ENCODE results near the gene ABHD15. TPM values are rescaled to one million over a fixed set of nuclear protein-coding genes. Genes with fewer than 3 reads are reported as not detected.

Gene ABHD15, protein sequence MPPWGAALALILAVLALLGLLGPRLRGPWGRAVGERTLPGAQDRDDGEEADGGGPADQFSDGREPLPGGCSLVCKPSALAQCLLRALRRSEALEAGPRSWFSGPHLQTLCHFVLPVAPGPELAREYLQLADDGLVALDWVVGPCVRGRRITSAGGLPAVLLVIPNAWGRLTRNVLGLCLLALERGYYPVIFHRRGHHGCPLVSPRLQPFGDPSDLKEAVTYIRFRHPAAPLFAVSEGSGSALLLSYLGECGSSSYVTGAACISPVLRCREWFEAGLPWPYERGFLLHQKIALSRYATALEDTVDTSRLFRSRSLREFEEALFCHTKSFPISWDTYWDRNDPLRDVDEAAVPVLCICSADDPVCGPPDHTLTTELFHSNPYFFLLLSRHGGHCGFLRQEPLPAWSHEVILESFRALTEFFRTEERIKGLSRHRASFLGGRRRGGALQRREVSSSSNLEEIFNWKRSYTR
- 6.7 and 7.7 TPM in 2 replicates for total RNA-seq

DNA sequence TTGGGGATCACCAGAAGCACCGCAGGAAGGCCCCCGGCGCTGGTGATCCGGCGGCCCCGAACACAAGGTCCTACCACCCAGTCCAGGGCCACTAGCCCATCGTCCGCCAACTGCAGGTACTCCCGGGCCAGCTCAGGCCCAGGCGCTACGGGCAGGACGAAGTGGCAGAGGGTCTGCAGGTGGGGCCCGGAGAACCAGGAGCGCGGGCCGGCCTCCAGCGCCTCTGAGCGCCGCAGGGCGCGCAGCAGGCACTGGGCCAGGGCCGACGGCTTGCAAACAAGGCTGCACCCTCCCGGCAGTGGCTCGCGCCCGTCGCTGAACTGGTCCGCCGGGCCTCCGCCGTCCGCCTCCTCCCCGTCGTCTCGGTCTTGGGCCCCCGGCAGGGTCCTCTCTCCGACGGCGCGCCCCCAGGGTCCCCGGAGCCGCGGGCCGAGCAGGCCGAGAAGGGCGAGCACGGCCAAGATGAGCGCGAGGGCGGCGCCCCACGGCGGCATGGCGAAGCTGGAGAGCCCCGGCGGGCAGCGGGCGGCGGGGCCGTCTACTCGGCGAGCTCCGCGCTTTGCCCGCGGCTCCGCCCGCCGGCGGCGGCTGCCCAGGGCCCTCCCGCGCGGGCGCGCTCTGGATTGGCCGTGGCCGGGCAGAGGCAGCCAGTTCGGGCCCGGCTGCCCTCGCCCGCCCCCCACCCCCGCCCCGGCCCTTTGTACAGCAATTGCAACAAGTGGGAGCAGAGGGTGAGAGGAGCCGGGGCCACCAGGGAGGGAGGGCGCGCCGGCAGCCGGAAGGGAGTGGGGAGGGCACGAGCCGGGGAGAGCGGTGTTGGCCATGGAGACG lies at the start of gene ABHD15:
Gene ABHD15, minus strand, starts transcription at position 565 of the 831 bp plus-strand sequence. Its CDS starts 71 bp downstream, at position 494.

DNA sequence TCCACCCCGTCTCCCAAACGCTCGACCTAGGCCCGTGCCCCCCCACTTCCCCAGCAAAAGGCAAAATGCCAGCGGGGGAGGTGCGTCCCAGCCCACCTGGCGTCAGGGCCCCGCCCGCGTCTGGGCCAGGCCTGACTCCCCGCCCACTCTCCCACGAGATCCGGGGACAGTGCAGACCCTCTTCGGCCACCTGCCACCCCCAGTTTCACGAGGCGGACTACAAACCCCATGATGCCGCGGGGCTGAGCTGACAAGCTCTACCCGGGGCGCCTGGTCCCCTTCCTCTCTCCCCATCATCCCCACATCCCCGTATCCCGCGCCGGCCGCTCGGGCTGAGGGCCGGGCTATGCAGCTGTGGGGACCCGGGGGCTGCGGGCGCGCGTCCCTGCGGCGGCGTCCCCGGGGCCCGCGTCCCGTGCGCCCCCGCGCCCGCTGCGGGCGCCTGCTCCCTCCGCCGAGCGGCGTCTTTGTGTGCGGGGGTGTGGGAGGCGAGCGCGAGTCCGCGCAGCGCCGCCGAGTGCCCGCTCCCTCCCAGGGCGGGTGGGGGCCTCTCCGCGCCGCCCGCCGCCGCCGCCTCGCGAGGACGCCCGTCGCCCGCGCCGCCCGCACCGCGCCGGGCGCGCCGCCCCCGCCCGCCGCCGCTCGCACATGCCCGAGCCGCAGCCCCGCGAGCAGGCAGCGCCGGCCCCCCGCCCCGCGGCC lies 26.2 kb upstream of the ABHD15 start, which contains the start of gene ANKRD13B:
Gene ANKRD13B, plus strand, starts transcription at position 283 of the 702 bp plus-strand sequence. CDS start 490 bp downstream, outside the sequence.

DNA sequence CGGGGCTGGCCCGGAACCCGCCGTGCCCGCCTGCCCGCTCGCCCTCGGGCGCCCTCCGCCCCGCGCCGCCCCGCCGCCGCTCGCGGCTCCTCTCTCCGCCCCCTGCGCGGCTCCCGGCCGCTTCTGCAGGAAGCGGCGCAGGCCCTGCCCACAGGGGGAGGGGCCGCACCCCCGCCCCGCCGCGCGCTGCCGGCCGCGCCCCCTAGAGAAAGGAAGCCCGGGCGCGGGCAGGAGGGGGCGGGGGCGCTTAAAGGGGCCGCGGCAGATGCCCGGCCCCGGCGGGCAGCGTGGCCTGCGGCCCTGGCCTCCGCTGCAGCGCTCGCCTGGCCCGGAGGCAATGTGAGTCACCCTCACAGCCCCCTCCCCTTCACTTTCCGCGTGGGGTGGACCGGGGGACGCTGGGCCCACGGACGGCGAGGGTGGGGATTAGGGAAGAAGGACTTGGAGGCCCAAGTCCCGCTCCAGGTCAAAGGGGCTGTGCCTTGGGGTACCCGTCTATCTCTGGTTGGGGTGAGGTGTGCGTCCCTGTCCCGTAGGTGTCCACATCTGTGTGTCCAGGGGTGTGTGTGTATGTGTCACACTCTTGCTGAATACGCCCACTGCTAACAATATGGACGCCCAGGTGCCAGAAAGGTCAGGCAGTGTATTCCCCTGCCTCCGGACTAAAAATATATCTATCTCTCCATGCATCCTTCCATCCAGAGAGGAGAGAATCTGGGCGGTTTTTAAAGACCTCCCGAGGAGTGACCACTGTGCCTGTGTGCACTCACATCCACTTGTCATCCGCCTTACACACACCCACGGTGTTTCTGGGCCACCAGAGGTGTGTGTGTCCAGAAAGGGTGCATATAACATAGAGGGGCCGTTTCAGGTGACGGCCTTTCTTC lies 22.9 kb upstream of the ABHD15 start, which contains the start of gene GIT1:
Gene GIT1, minus strand, starts transcription at position 125 of the 887 bp plus-strand sequence. CDS start 270 bp downstream, outside the sequence.

DNA sequence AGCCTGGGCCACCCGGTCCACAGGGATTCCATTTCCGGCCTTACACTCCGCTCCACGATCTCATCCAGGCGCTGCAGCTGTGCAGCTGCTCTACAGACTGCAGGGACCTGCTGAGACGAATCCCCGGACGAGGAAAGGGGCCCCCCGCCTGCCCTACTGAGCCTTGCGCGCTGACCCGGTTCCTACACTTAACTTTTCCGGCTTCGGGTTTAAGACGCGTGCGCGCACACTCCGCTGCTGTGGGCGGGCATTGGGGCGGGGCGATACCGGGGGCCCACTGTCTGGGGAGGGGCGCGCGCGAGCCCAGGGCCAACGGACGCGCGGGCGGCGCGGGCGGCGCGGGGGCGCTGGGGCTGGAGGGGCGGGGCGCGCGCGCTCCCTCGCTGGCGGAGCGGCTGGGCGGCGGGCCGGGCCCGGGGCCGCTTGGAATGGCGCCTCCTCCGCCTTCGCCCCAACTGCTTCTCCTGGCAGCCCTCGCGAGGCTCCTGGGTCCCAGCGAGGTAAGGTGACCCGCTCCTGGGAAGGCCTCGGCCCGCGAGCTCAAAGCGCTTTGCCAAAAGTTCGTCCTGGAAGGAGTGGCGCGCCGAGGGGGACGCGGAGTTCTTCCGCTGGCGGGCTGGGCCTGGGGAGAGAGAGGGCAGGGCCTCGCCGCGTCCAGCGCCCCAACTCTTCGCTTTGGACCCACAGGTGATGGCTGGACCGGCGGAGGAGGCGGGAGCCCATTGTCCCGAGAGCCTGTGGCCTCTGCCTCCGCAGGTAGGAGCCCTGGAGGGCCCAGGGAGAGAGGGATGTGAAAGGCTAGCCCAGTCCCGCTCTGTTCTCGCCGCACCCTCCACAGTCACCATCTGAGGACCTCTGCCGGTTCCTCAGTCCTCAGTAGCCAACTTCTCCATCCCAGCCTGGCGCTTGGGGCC lies 1.8 kb upstream of the ABHD15 start, which contains the start of gene TP53I13:
Gene TP53I13, plus strand, starts transcription at position 371 of the 914 bp plus-strand sequence. Its CDS starts 58 bp downstream, at position 429.

Other genes starting within 250 kb of the ABHD15 start
- gene TAOK1, start 176.7 kb downstream of the ABHD15 start, total RNA-seq = 51.9 and 68.4 TPM in 2 replicates
- 50.6 and 55.0 TPM in 2 replicates for gene TP53I13, start 1.7 kb upstream of the ABHD15 start, total RNA-seq
- 28.5 and 30.0 TPM in 2 replicates for gene GIT1, start 22.6 kb upstream of the ABHD15 start, total RNA-seq
- gene ANKRD13B, start 26.1 kb upstream of the ABHD15 start, total RNA-seq = 3.4 and 5.7 TPM in 2 replicates
- 2.0 TPM in 2 replicates for gene CORO6, start 55.9 kb upstream of the ABHD15 start, total RNA-seq

All from placental pericyte (primary cell).